Stomach (tissue), 19 donors: ENCODE measurements around the gene CNTNAP5. TPM values are rescaled to one million over a fixed set of nuclear protein-coding genes. Genes with fewer than 3 reads are reported as not detected.

Experiments used
- DNase-seq, 2 donors: peaks; one replicate each; pipeline versions ENCODE4 v3.0.0 to v3.0.0-alpha.2; 2013 to 2019
- H3K27ac ChIP-seq, 5 donors: fragments of 200-600 bp in 4 of 5; sonication (generic) in 4 of 5; one replicate each; pipeline ENCODE4 v1.5.1; 2013 to 2019; ENCODE audit warnings: mild to moderate bottlenecking in 1 of 5, moderate library complexity in 1 of 5
- H3K27me3 ChIP-seq, 3 donors: fragments of 200-600 bp; sonication (generic); one replicate each; pipeline ENCODE4 v1.5.1; 2017 to 2019; ENCODE audit warnings: mixed run types in 1 of 3
- H3K36me3 ChIP-seq, 4 donors: fragments of 200-600 bp; sonication (generic); 1 replicate in 3 of 4; 2 replicates in 1 of 4; pipeline ENCODE4 v1.5.1; 2016 to 2019
- H3K4me1 ChIP-seq, 4 donors: fragments of 200-600 bp; sonication (generic); one replicate each; pipeline ENCODE4 v1.5.1; 2016 to 2019
- H3K4me3 ChIP-seq, 4 donors: fragments of 200-600 bp; sonication (generic) in 3 of 4; one replicate each; pipeline ENCODE4 v1.5.1; 2016 to 2019; ENCODE audit warnings: mild to moderate bottlenecking in 1 of 4
- H3K9me3 ChIP-seq, 4 donors: fragments of 200-600 bp; sonication (generic); one replicate each; pipeline ENCODE4 v1.5.1; 2016 to 2019
- CTCF ChIP-seq, 7 experiments: fragments of 450-650 bp in 4 of 7; fragments of 200-600 bp in 3 of 7; sonication (generic) in 3 of 7; IDR thresholded peaks; one replicate each; pipeline ENCODE4 v1.5.1; 2016 to 2019; ENCODE audit warnings: antibody characterized with exemption in 7 of 7, control low read depth in 2 of 7, mild to moderate bottlenecking in 1 of 7
- EP300 ChIP-seq: sonication (generic); formaldehyde crosslinking; IDR thresholded peaks from one replicate; pipeline ENCODE4 v1.6.1; 2017; ENCODE audit warnings: antibody characterized with exemption
- POLR2A ChIP-seq, 4 donors: fragments of 450-650 bp; IDR thresholded peaks; one replicate each; pipeline ENCODE4 v1.6.1; 2016; ENCODE audit warnings: antibody characterized with exemption in 4 of 4, control low read depth in 2 of 4, mild to moderate bottlenecking in 1 of 4, moderate library complexity in 1 of 4
- POLR2AphosphoS5 ChIP-seq, 3 donors: sonication (generic); formaldehyde crosslinking; IDR thresholded peaks; one replicate each; pipeline ENCODE4 v1.6.1; 2016; ENCODE audit warnings: antibody characterized with exemption in 3 of 3
- WGBS, 5 donors: extraction: QIAGEN DNeasy Blood & Tissue Kit in 3 of 5; methylation state at CpG; one replicate each; pipeline versions ENCODE4 v1.1.5 to v1.1.7; 2013 to 2018; 5-methylcytosine and 5-hydroxymethylcytosine counted together
- intact Hi-C: fragments of 100-400 bp; cut with DNase I; formaldehyde crosslinking; loops from one replicate; pipeline ENCODE4 v1.15.1; 2023; ENCODE audit warnings: low total_unique reads
- long read RNA-seq, 10 donors: transcript quantifications; one replicate each; lab custom pipeline, GENCODE V29; 2026
- polyA plus RNA-seq, 3 donors: library from polyadenylated mRNA; stranded (reverse); fragments of 200-250 nt; gene quantifications; one replicate each; pipeline ENCODE4 v1.2.3, GENCODE V29; 2013
- total RNA-seq, 5 donors: library from RNA; depleted of rRNA; stranded (reverse); fragments of >200 nt; gene quantifications; one replicate each; pipeline versions ENCODE4 v1.1.0 to v1.2.3, GENCODE V29; 2014 to 2016
- donor health status: healthy with polysubstance abuse.
- donor health status: Bipolar disorder and iron deficiency.
- donor health status: healthy.

The CNTNAP5 gene
- total RNA-seq, result 1 to 10 TPM in 1 of 5 donors, not detected in 4; 1.3 TPM
- polyA plus RNA-seq, result not detected
- long read RNA-seq, donor 1, result 0 reads
- long read RNA-seq, donor 2, result 0 reads
- long read RNA-seq, donor 3, result 0 reads
- long read RNA-seq, donor 4, result 0 reads
- long read RNA-seq, donor 5, result 0 reads
- long read RNA-seq, donor 6, result 0 reads
- long read RNA-seq, donor 7, result 0 reads
- long read RNA-seq, donor 8, result 0 reads
- long read RNA-seq, donor 9, result 0 reads
- long read RNA-seq, donor 10, result 0 reads

GRCh38 chr2:124025171-124025580 lies at the start of gene CNTNAP5:
Gene CNTNAP5, plus strand, starts transcription at chr2:124025287. Its CDS starts 364 bp downstream, at chr2:124025651.
- Histone ChIP-seq H3K36me3 (no peaks in the 10 kb centered on the region), H3K4me3 (peak within 1 kb of the TSS in 3 of 4 donors; percentile 7 to 32 (median 20)), H3K9me3 (peaks cover 0 to 7% (median 0%) of the 10 kb centered on the region in 4 donors), H3K4me1 (peaks cover 0 to 17% (median 12%) of the 10 kb centered on the region in 4 donors), H3K27me3 (peaks cover 0 to 45% (median 24%) of the 10 kb centered on the region in 3 donors), H3K27ac (no peak within 1 kb of the TSS)
- intact Hi-C loops, result no loop called here
- WGBS, 5 donors, result 3 to 7% (median 5%) methylated on average over 23 to 37 of the region's 37 CpGs
- TF ChIP-seq CTCF (IDR thresholded peaks at IDR 0.05), result no peak
- TF ChIP-seq EP300, result no peak
- TF ChIP-seq POLR2A (IDR thresholded peaks at IDR 0.05), result no peak
- TF ChIP-seq POLR2AphosphoS5 (IDR thresholded peaks at IDR 0.05), result no peak
- DNase-seq, result peak; percentile 46 to 90

- Histone ChIP-seq H3K4me1 (no peaks in the 10 kb centered on the region), H3K27me3 (no peaks in the 10 kb centered on the region), H3K4me3 (no peak overlapping the region), H3K9me3 (peaks cover 0 to 5% (median 2%) of the 10 kb centered on the region in 4 donors), H3K36me3 (no peaks in the 10 kb centered on the region), H3K27ac (no peak overlapping the region)
- DNase-seq, result no peak
- WGBS, 5 donors, result 83 to 88% (median 86%) methylated on average over 4 of the region's 4 CpGs
- TF ChIP-seq POLR2A (IDR thresholded peaks at IDR 0.05), result no peak
- TF ChIP-seq EP300, result no peak
- no peak for TF ChIP-seq CTCF (IDR thresholded peaks at IDR 0.05)
- no peak for TF ChIP-seq POLR2AphosphoS5 (IDR thresholded peaks at IDR 0.05)
- intact Hi-C loops, result no loop called here
These were observed 48.9 kb upstream of the CNTNAP5 start for GRCh38 chr2:123976054-123976648.

- intact Hi-C loops, result no loop called here
- Histone ChIP-seq H3K36me3 (no peaks in the 10 kb centered on the region), H3K4me3 (no peak overlapping the region), H3K27me3 (no peaks in the 10 kb centered on the region), H3K27ac (no peak overlapping the region), H3K4me1 (no peaks in the 10 kb centered on the region), H3K9me3 (no peaks in the 10 kb centered on the region)
- DNase-seq, result peak; percentile 27 to 43
- 29 to 42% (median 34%) methylated on average over 8 of the region's 8 CpGs for WGBS, 5 donors
- TF ChIP-seq CTCF (IDR thresholded peaks at IDR 0.05), result peak in 2 of 7 experiments; percentile 32 to 40
- no peak for TF ChIP-seq POLR2A (IDR thresholded peaks at IDR 0.05)
- no peak for TF ChIP-seq EP300
These were observed 31.3 kb upstream of the CNTNAP5 start for GRCh38 chr2:123993728-123994323.

- Histone ChIP-seq H3K27me3 (no peaks in the 10 kb centered on the region), H3K9me3 (no peaks in the 10 kb centered on the region), H3K4me1 (no peaks in the 10 kb centered on the region), H3K4me3 (no peak overlapping the region), H3K27ac (no peak overlapping the region), H3K36me3 (no peaks in the 10 kb centered on the region)
- 49 to 60% (median 56%) methylated on average over 2 of the region's 2 CpGs for WGBS, 5 donors
- intact Hi-C loops, result no loop called here
- TF ChIP-seq POLR2AphosphoS5 (IDR thresholded peaks at IDR 0.05) (no peak), POLR2A (IDR thresholded peaks at IDR 0.05) (no peak), EP300 (no peak), CTCF (IDR thresholded peaks at IDR 0.05) (no peak)
- DNase-seq, result no peak
These were observed 25.4 kb upstream of the CNTNAP5 start for GRCh38 chr2:123999681-124000080.
